ENCODE measurements around the gene ADD1. TPM values are rescaled to one million over a fixed set of nuclear protein-coding genes. Genes with fewer than 3 reads are reported as not detected.

Gene ADD1
- polyA plus RNA-seq, 10 donors = 144 to 205 (median 167) TPM

GRCh38 chr4:2819244-2820215, 24.1 kb upstream of the ADD1 start:
- no peak for DNase-seq

GRCh38 chr4:2820216-2820982, 23.2 kb upstream of the ADD1 start:
- DNase-seq = no peak

GRCh38 chr4:2822461-2823300, 21.0 kb upstream of the ADD1 start:
- no peak for DNase-seq

- DNase-seq = no peak
These were observed 20.4 kb upstream of the ADD1 start for GRCh38 chr4:2823301-2823670.

- DNase-seq = no peak
These were observed 19.8 kb upstream of the ADD1 start for GRCh38 chr4:2823671-2824328.

- no peak for DNase-seq
These were observed 19.3 kb upstream of the ADD1 start for GRCh38 chr4:2824329-2824835.

- DNase-seq = no peak
These were observed 18.7 kb upstream of the ADD1 start for GRCh38 chr4:2824836-2825381.

GRCh38 chr4:2825740-2826139, 17.9 kb upstream of the ADD1 start:
- DNase-seq = no peak

- DNase-seq = no peak
These were observed 16.4 kb upstream of the ADD1 start for GRCh38 chr4:2827071-2827873.

- DNase-seq = no peak
These were observed 15.5 kb upstream of the ADD1 start for GRCh38 chr4:2827874-2828751.

GRCh38 chr4:2828758-2829181, 14.9 kb upstream of the ADD1 start:
- no peak for DNase-seq

- no peak for DNase-seq
These were observed 14.2 kb upstream of the ADD1 start for GRCh38 chr4:2829321-2829932.

GRCh38 chr4:2829933-2830451, 13.7 kb upstream of the ADD1 start:
- no peak for DNase-seq

GRCh38 chr4:2830632-2831610, 12.7 kb upstream of the ADD1 start:
- no peak for DNase-seq

GRCh38 chr4:2831611-2832308, 11.9 kb upstream of the ADD1 start:
- no peak for DNase-seq

GRCh38 chr4:2832309-2832980, 11.2 kb upstream of the ADD1 start:
- DNase-seq = no peak

All from muscle of back (tissue), 11 donors.